GM12878 (cell line): ENCODE data around the gene EEPD1.

Experiments used
- BCL3 ChIP-seq: IDR thresholded peaks from 2 replicates; pipeline ENCODE4 v1.6.1; 2011; ENCODE audit warnings: borderline replicate concordance, low read depth, mild to moderate bottlenecking, moderate library complexity, low read length; ENCODE audit not compliant: insufficient read depth, poor library complexity, severe bottlenecking
- CHD4 ChIP-seq: fragments of 200-600 bp; sonication (generic); IDR thresholded peaks from 2 replicates; pipeline ENCODE4 v1.6.1; 2016; ENCODE audit warnings: mild to moderate bottlenecking
- CREB1 ChIP-seq: IDR thresholded peaks from 2 replicates; pipeline ENCODE4 v1.6.1; 2012; ENCODE audit warnings: low read depth, mild to moderate bottlenecking, inconsistent platforms
- EZH2 ChIP-seq: IDR thresholded peaks from 2 replicates; pipeline ENCODE4 v1.6.1; 2012; ENCODE audit warnings: low read depth, mild to moderate bottlenecking, control low read depth, inconsistent platforms, low read length, borderline replicate concordance; ENCODE audit not compliant: control insufficient read depth
- FOXM1 ChIP-seq: IDR thresholded peaks from 2 replicates; pipeline ENCODE4 v1.6.1; 2012; ENCODE audit warnings: low read depth, mild to moderate bottlenecking, inconsistent platforms, low read length, moderate library complexity
- NR2C2 ChIP-seq: IDR thresholded peaks from 2 replicates; pipeline ENCODE4 v1.6.1; 2011; ENCODE audit warnings: borderline replicate concordance, low read depth; ENCODE audit not compliant: control insufficient read depth, insufficient read length
- PAX8 ChIP-seq: fragments of 450-650 bp; IDR thresholded peaks from 2 replicates; pipeline ENCODE4 v1.6.1; 2017; ENCODE audit warnings: mild to moderate bottlenecking, moderate library complexity
- POLR2A ChIP-seq: IDR thresholded peaks from 2 replicates; pipeline ENCODE4 v1.6.1; 2011; ENCODE audit warnings: low read depth, mild to moderate bottlenecking, low read length
- STAT1 ChIP-seq: fragments of 450-650 bp; conservative IDR thresholded peaks from 2 replicates; pipeline ENCODE4 v1.6.1; 2014; ENCODE audit warnings: antibody characterized with exemption, mild to moderate bottlenecking
- YY1 ChIP-seq: IDR thresholded peaks from 2 replicates; pipeline ENCODE4 v1.6.1; 2011; ENCODE audit warnings: low read depth, mild to moderate bottlenecking, low read length
- TF ChIP-seq, protein P1 (sequence below), 3 experiments: IDR thresholded peaks in 2 of 3; conservative IDR thresholded peaks in 1 of 3; 2 replicates each; pipeline ENCODE4 v1.5.1; 2011; ENCODE audit warnings: low read depth in 3 of 3, low read length in 3 of 3, mild to moderate bottlenecking in 3 of 3, control low read depth in 2 of 3, moderate library complexity in 2 of 3, inconsistent platforms in 1 of 3, mixed read lengths in 1 of 3; ENCODE audit not compliant: control insufficient read depth in 2 of 3, insufficient read depth in 1 of 3; ENCODE audit errors: extremely low read depth in 1 of 3
- TF ChIP-seq, protein P2 (sequence below): IDR thresholded peaks from 2 replicates; pipeline ENCODE4 v1.6.1; 2012; ENCODE audit warnings: low read depth, low read length, improper control_type of control experiment

DNA sequence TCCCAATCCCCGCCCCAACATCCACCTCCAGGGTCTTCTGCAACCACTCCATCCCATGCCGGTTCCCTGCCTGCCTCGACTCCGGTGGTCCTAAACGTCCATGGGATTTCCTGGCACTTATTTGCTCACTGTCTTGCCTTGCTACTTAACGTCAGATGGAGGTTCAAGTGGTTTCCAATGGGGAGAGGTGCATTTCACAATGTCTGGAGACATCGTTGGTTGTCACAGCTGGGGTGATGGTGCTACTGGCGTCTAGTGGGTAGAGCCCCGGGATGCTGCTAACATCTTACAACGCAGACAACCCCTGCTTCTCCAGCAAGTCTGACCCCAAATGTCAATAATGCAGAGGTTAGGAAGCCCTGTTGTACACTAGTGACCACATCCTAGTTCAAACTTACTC is 153.7 kb downstream of the EEPD1 start:
- TF ChIP-seq, protein P1, sequence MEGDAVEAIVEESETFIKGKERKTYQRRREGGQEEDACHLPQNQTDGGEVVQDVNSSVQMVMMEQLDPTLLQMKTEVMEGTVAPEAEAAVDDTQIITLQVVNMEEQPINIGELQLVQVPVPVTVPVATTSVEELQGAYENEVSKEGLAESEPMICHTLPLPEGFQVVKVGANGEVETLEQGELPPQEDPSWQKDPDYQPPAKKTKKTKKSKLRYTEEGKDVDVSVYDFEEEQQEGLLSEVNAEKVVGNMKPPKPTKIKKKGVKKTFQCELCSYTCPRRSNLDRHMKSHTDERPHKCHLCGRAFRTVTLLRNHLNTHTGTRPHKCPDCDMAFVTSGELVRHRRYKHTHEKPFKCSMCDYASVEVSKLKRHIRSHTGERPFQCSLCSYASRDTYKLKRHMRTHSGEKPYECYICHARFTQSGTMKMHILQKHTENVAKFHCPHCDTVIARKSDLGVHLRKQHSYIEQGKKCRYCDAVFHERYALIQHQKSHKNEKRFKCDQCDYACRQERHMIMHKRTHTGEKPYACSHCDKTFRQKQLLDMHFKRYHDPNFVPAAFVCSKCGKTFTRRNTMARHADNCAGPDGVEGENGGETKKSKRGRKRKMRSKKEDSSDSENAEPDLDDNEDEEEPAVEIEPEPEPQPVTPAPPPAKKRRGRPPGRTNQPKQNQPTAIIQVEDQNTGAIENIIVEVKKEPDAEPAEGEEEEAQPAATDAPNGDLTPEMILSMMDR (IDR thresholded peaks at IDR 0.05 in 2 of 3, conservative IDR thresholded peaks at IDR 0.05 in 1 of 3; ENCODE audit: control insufficient read depth in 2 of 3, extremely low read depth in 1 of 3, insufficient read depth in 1 of 3, low read depth in 3 of 3, low read length in 3 of 3), result no peak
- TF ChIP-seq PAX8, result no peak
- TF ChIP-seq FOXM1, result no peak
- TF ChIP-seq STAT1, result no peak
- TF ChIP-seq POLR2A, result no peak
- TF ChIP-seq YY1, result no peak
- no peak for TF ChIP-seq BCL3
- TF ChIP-seq NR2C2, result no peak
- no peak for TF ChIP-seq EZH2
- TF ChIP-seq, protein P2, sequence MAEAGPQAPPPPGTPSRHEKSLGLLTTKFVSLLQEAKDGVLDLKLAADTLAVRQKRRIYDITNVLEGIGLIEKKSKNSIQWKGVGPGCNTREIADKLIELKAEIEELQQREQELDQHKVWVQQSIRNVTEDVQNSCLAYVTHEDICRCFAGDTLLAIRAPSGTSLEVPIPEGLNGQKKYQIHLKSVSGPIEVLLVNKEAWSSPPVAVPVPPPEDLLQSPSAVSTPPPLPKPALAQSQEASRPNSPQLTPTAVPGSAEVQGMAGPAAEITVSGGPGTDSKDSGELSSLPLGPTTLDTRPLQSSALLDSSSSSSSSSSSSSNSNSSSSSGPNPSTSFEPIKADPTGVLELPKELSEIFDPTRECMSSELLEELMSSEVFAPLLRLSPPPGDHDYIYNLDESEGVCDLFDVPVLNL, result no peak
- no peak for TF ChIP-seq CREB1
- TF ChIP-seq CHD4, result no peak
